HL-60 (cell line): Measurements from ENCODE around the gene RNF144A.

ENCODE experiments used
- DNase-seq, 2 experiments: peaks; one replicate each; pipeline ENCODE4 v3.0.0-alpha.2; 2010 to 2020; ENCODE audit warnings: low read depth in 1 of 2, low spot score in 1 of 2
- H3K27ac ChIP-seq: fragments of 250-450 bp; sonication (Bioruptor Pico); replicated peaks from 2 replicates; pipeline ENCODE4 v1.5.1; 2020; ENCODE audit warnings: mild to moderate bottlenecking, moderate library complexity
- H3K27me3 ChIP-seq: fragments of 250-450 bp; sonication (Bioruptor Pico); 2 replicates; pipeline ENCODE4 v1.5.1; 2021; ENCODE audit warnings: mild to moderate bottlenecking, moderate library complexity; ENCODE audit not compliant: insufficient read depth, poor library complexity, severe bottlenecking
- H3K4me3 ChIP-seq: replicated peaks from 2 replicates; pipeline ENCODE4 v1.5.1; 2011; ENCODE audit warnings: mild to moderate bottlenecking, control low read depth, low read length; ENCODE audit not compliant: insufficient read depth
- CTCF ChIP-seq: IDR thresholded peaks from one replicate; pipeline ENCODE4 v1.5.1; 2011; ENCODE audit warnings: low read length, control low read depth, inconsistent platforms; ENCODE audit not compliant: insufficient read depth
- GABPA ChIP-seq: IDR thresholded peaks from 2 replicates; pipeline ENCODE4 v1.6.1; 2012; ENCODE audit warnings: low read depth
- POLR2AphosphoS5 ChIP-seq: IDR thresholded peaks from 2 replicates; pipeline ENCODE4 v1.6.1; 2012; ENCODE audit warnings: low read depth
- REST ChIP-seq: IDR thresholded peaks from 2 replicates; pipeline ENCODE4 v1.6.1; 2012; ENCODE audit warnings: low read depth; ENCODE audit not compliant: insufficient replicate concordance
- SPI1 ChIP-seq: IDR thresholded peaks from 2 replicates; pipeline ENCODE4 v1.6.1; 2012; ENCODE audit warnings: low read depth, mild to moderate bottlenecking, borderline replicate concordance

RNF144A gene

GRCh38 chr2:6965071-6965795, 48.0 kb downstream of the RNF144A start:
- no peak for DNase-seq
- TF ChIP-seq POLR2AphosphoS5 (no peak), GABPA (no peak), SPI1 (no peak), REST (no peak), CTCF (no peak)
- H3K27me3 ChIP-seq, result no peaks in the 10 kb centered on the region
- H3K27ac ChIP-seq, result no peak overlapping the region
- H3K4me3 ChIP-seq, result no peak overlapping the region

- Histone ChIP-seq H3K4me3 (no peak overlapping the region), H3K27me3 (no peaks in the 10 kb centered on the region), H3K27ac (no peak overlapping the region)
- DNase-seq, result no peak
- no peak for TF ChIP-seq REST
- TF ChIP-seq CTCF, result no peak
- no peak for TF ChIP-seq GABPA
- no peak for TF ChIP-seq POLR2AphosphoS5
- no peak for TF ChIP-seq SPI1
These were observed 49.3 kb downstream of the RNF144A start for GRCh38 chr2:6966446-6966940.

- DNase-seq, result no peak
- no peak for TF ChIP-seq GABPA
- TF ChIP-seq POLR2AphosphoS5, result no peak
- TF ChIP-seq CTCF, result no peak
- TF ChIP-seq REST, result no peak
- no peak for TF ChIP-seq SPI1
- H3K27me3 ChIP-seq, result no peaks in the 10 kb centered on the region
- H3K27ac ChIP-seq, result no peak overlapping the region
- no peak overlapping the region for H3K4me3 ChIP-seq
These were observed 50.1 kb downstream of the RNF144A start for GRCh38 chr2:6967301-6967700.
